NCI-H146 (cell line): ENCODE data around the gene PPM1H.
A peak's percentile ranks its signal among the peaks of the same experiment; 100 is the strongest.

Experiments used
- DNase-seq: peaks from one replicate; lab custom pipeline; 2025; lab: John Stamatoyannopoulos, UW

The PPM1H gene

GRCh38 chr12:62604373-62604772 is 330.6 kb downstream of the PPM1H start:
- no peak for DNase-seq

GRCh38 chr12:62603811-62604098 is 331.2 kb downstream of the PPM1H start:
- no peak for DNase-seq

- DNase-seq: peak; percentile 92
Observed at GRCh38 chr12:62603061-62603810, 331.7 kb downstream of the PPM1H start.

GRCh38 chr12:62602255-62603060 is 332.5 kb downstream of the PPM1H start:
- DNase-seq: peak; percentile 96

- no peak for DNase-seq
Observed at GRCh38 chr12:62601765-62602164, 333.2 kb downstream of the PPM1H start.

GRCh38 chr12:62599854-62600437 is 335.0 kb downstream of the PPM1H start:
- no peak for DNase-seq

- DNase-seq: no peak
Observed at GRCh38 chr12:62598846-62599245, 336.1 kb downstream of the PPM1H start.

- no peak for DNase-seq
Observed at GRCh38 chr12:62597253-62597652, 337.7 kb downstream of the PPM1H start.
